GM12873 (cell line): Measurements from ENCODE around the gene S100A12.

Experiments used
- TF ChIP-seq, protein P1 (sequence below): IDR thresholded peaks from 2 replicates; pipeline ENCODE4 v1.5.1; 2012; ENCODE audit warnings: low read depth, mild to moderate bottlenecking, moderate library complexity, low read length, control low read depth; ENCODE audit not compliant: insufficient read depth; ENCODE audit errors: missing control alignments

Gene S100A12

DNA sequence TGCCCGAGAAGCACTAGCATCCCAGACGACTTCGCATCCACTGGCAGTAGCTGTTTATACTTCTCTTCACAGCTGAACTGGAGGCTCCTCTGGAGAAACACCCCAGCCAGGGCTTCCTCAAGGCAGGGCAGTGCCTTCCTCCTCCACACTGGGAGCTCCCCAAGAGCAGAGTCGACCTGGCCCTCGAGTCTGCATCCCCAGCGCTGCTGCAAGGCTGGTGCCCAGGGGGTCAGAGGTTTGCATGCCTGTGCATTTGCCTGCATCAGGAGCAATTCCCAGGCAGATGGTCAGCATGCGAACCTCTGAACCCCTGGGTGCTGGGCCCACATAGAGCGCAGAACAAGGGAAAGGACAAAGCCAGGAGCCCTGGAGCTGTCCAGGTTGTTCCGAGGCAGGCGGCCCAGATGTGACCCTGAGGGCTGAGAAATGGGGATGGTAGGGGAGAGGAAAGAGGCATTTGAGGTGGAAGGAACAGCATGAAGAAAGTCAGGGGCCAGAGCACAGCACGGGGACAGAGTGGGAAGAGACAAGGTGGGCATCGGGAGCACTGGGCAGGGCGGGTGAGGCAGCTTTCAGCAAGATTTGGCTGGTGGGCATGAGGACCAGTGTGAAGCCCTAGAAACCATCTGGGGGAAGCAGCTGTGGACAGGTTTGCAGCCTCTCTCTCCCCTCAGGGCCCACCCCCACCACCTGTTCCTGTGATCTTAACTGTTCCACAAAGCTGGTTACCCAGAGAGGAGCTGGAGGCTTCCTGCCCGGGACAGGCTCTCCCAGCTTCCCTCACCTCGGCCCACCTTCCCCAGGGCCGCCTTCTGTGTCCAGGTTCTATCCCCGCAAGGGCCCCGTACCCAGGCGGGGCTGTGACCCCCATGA, 21.9 kb upstream of the S100A12 start:
- TF ChIP-seq, protein P1, sequence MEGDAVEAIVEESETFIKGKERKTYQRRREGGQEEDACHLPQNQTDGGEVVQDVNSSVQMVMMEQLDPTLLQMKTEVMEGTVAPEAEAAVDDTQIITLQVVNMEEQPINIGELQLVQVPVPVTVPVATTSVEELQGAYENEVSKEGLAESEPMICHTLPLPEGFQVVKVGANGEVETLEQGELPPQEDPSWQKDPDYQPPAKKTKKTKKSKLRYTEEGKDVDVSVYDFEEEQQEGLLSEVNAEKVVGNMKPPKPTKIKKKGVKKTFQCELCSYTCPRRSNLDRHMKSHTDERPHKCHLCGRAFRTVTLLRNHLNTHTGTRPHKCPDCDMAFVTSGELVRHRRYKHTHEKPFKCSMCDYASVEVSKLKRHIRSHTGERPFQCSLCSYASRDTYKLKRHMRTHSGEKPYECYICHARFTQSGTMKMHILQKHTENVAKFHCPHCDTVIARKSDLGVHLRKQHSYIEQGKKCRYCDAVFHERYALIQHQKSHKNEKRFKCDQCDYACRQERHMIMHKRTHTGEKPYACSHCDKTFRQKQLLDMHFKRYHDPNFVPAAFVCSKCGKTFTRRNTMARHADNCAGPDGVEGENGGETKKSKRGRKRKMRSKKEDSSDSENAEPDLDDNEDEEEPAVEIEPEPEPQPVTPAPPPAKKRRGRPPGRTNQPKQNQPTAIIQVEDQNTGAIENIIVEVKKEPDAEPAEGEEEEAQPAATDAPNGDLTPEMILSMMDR = no peak

DNA sequence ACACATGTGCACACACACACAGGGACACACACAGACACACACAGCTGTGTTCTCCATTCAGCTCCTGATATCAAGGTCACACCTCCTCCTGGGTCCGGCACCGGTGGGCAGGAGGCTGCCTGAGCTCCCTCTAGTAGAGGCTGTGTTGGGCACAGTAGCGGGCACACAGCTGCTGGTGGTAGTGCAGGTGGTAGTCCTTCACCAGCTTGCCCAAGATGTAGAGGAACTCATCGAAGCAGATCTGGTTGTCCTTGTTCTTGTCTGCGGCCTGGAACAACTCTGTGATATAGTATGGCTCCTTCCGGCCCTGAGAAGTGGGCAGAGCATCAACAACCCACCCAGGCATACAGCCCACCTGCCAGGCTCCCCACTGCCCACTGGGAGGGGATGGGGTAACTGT, 21.0 kb upstream of the S100A12 start:
- TF ChIP-seq, protein P1 = no peak

DNA sequence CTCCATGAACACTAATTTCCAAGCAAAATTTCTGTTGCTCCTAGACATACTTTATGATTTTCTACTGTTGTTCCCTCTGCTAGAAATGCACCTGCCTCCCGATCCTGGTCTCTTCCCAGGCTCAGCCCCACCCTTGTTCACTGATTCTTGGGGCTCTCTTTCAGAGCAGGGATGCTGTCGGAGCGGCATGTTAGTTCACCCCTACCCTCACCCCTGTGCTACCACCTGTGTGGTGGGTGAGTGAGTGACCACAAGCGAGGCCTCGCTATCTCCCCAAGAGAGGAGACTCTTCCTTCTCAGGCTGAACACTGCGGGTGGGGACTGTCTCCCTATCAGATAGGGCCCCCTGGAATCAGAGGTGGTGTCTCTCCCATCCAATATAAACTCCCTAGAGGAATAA, 20.4 kb upstream of the S100A12 start:
- TF ChIP-seq, protein P1 = no peak

DNA sequence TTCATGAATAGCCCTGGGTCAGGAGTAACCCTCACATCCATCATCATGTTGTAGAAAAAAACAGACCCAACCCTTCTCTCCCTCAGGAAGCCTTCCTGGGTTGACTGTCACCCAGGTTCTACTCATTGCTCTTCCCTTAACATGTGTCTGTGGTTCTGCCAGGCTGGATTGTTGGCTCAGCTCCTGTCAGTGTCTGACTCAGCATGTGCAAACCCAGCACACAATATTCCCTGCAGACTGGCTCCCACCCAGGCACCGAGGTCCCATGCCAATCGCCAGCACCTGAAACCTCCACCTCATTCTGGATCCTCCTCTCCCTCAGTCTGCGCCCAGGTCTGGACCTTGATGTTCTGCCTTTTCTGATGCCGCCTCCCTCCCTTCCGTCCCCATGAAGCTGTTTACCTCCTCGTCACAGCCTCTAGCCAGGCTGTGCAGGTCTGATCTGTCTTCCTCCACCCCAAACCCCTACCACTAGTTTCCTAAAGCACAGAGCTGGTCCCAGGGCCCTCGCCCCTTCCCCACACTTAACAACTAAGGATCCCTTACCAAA, 19.8 kb upstream of the S100A12 start:
- TF ChIP-seq, protein P1 = no peak

DNA sequence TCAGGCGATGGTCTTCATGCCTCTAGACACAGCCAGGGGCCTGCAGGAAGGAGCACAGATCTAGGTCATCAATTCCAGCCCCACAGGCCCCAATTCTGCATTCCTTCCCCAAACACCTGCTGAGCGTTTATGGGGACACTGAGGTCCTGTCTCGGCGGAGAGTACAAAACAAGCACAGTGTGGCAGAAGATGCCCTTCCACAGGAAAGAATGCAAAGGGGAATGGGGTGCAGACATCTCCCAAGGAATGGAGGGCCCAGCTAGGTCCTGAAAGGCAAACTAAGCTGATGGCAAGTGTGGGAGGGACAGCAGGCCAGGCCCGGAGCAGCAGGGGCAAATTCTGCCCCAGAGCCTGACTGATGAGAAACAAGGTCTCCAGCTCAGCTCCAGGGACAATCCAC, 19.0 kb upstream of the S100A12 start:
- TF ChIP-seq, protein P1 = no peak

DNA sequence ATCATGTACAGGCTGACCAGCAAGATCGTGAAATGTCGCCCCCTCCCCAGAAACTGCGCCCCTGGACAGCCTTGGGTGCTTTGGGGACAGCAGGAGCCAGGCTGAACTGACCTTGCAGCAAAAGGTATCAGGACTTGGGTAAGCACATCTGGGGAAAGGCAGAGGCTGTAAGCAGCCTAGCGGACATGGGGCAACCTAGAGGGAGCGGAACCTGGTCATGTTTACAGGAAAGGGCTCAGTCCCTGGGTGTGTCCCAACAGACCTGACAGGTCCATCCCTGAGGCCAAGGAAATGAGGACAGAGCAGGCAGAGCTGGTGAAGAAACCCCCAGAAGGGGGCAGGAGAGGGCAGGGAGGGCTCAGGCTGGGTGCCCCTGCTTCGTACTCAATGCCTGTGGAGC, 18.5 kb upstream of the S100A12 start:
- TF ChIP-seq, protein P1 = peak; percentile 18

DNA sequence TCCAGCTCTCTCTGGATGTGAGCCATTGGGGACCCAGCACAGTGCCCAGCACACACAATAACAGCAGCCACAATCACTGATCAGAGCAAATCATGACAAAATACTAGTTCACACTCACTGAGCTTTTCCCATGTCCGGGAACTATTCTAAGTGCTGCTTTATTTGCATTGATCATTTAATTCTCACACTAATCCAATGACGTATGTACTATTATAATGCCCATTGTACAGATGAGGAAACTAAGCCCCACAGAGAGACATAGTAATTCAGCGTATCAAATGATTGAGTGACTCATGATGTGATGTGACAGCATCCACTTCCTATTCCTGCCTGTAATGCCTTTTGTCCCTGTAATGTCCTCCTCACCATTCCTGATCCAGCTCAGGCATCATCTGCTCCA, 17.4 kb upstream of the S100A12 start:
- TF ChIP-seq, protein P1 = no peak
